Kidney capillary endothelial cell (primary cell): ENCODE data around the gene ANKRD39.

Experiments
- DNase-seq: peaks from one replicate; pipeline ENCODE4 v3.0.0-alpha.2; 2018; ENCODE audit warnings: low spot score

Gene ANKRD39

DNA sequence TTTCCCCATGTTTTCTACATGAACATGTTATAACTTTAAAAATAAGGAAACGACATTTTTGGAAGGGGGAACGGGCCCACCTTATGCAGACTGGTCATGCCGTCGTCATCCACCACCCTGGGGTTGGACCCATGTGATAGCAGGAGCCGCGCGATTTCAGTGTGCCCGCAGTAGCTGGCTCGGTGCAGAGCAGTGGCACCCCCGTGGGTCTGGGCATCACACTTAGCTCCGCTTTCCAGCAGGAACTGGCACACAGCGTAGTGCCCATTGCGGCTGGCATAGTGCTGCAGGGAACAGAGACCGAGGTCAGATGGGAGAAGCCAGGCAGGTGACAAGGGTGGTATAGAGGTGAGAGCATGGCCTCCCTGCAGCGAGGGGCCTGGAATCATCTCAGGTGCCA lies 4.5 kb downstream of the ANKRD39 start:
- DNase-seq = no peak

DNA sequence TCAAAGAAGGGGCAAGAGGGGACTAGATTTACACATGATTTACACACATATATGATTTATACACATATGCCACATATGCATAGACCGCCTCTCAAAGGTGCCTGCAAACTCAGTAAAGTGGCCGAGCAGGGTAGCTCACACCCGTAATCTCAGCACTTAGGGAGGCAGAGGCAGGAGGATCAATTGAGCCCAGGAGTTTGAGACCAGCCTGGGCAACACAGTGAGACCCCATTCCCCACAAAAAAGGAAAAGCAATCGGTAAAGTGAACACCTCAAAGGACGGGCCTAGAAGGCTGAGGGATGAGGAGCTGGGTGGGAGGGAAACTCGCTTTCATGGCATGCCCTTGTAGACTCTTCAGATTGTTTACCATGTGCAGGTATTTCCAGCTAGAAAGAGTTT lies 5.1 kb downstream of the ANKRD39 start:
- no peak for DNase-seq

DNA sequence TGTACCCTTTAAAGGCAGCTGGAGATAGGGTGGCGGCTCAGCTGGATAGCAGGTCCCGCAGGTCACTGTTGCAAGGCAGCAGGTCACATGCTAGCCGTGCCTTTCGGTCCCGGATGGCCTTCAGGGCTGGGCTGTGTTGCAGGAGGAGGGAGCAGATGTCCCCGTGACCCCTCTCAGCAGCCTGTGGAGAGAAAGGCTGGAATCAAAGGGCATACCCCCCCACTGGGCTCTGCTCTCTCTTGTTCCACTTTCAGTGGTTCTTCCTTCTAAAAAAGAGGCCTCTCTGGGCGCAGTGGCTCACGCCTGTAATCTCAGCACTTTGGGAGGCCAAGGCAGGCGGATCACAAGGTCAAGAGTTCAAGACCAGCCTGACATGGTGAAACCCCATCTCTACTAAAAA lies 9.6 kb downstream of the ANKRD39 start:
- no peak for DNase-seq

DNA sequence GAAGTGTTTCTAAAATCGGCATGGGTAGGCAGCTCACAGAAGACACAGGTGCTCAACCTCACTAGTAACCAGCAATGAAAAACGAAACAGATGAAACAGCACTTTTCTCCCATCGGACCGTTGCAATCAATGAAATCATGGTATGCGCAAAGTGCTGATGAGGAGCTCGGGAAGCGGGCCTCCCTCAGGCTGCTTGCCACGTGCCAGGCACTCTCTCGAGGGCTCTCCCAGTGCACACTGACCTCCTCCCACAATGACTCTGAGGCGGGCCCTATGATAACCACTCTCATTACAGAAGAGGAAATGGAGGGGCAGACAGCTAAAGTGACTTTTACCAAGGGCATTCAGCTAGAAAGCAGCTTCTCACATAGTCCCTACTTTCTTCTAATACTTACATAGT lies 10.2 kb downstream of the ANKRD39 start:
- DNase-seq = no peak

DNA sequence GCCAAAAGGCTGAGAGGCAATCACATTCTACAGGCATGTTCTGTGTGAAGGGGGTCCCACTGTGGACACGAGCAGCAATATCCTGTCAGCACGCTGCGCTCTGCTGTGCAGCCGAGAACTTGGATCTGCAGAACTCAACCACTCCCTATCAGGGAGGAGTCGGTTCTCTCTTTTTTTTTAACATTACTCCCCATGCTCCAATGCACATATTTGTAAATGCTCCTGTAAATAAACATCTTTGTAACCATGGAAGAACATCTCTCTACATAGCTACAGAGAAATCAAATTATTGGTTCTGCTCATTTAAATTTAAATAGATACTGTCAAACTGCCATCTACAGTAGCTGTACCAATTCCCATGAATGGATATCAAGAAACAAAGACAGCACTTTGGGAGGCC lies 11.0 kb downstream of the ANKRD39 start:
- no peak for DNase-seq

DNA sequence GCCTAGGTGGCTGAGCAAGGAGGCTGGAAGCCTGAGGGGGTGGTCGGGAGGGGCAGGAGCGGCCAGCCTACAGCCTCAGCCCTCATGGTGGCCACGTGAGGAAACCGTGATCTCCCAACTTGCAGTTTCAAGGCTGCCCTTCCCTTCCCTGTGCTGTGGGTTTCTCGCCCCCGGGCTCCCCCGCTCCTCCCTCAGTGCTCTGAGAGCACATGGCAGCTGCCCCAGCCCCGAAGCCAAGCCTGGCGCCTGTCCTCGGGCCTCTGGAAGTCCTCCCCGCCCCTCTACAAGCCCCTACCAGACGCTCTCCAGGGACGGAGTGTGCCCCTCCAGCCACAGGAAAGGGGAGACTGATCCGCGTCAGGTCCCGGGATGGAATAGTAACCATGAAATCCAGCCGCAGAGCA lies 13.4 kb downstream of the ANKRD39 start:
- no peak for DNase-seq

DNA sequence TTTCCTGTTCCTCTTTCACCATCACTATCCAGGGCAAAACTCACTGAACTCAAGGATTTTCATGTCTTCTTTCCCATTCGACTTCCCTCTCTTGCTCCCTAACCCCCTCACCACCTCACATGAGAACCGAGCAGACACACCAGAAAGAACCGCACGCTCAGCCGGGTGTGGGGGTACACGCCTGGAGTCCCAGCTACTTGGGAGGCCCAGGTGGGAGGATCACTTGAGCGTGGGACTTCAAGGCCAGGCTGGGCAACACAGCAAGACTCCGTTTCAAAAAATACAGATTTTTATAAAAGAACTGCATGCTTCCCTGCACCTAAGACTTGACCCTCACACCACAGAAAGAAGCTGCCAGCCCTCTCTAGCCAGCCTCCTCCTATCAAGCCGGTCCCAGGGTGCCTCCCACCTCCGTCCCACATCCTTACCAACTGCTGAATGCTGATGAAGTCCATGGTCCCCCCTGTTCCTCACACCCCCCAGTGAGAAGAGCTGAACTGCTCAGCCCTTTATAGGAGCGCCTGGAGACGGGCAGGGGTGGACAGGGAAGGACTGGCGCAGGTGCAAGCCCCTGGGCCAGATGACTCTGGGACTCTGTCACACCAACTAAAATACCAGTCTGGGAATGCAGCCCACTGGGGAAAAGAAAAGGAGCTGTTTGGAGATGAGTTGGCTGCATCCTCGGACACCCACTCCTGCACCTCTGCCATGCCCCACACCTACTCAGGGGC lies 14.1 kb downstream of the ANKRD39 start, which contains the start of gene ANKRD23:
Gene ANKRD23, minus strand, starts transcription at position 484 of the 731 bp plus-strand sequence. Its CDS starts 29 bp downstream, at position 455.
- no peak for DNase-seq

DNA sequence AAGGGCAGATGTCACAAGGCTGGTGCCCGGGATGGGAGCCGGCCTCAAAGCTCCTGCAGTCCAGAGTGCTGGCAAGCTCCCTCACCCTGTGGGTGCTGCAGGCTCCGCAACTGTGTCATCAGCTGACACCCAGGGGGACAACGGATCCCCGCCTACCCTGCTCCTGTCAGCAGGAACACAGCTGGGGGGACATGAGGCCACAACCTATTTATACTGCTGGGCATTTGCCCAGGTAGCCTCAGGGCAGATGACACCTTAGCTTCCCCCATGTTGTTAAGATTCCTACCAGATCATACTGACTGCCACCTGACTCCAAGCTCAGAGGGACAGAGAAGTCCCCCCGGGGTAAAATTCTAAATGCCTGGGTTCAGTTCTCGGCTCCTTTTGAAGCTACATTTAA lies 15.2 kb downstream of the ANKRD39 start:
- no peak for DNase-seq

DNA sequence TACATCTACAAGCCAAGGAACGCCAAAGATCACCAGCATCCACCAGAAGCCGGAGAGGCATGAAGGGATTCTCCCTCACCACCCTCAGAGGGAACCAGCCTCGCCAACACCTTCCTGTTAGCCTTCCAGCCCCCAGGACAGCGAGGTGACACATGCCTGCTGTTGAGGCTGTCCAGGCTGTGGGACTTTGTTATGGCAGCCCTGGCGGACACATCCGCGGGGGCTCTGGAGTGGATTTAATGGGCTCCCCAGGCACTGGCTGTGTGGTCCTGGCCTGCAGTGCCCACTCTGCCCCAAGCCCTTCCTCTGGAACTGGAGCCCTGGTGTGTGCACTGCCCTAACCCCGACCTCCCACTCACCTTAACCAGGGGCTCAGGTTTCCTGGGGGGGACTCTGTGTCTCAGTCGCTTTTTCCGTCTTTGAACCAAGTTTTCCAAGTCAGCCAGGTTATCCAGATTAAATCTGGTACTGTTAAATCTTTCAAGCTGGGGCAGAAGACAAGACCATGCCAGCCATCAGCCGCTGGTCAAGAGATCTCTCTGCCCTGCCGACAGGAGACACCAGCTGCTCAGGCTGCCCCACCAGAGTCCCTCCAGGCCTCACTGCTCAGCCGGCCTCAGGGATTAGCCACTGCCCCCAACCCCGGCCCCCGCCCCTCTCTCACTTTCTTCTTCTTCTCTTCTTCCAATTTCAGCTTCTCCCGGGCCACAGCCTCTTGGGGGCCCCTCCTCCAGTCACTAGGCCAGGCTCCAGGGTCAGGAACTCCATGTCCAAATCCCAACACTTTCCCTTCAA lies 15.9 kb downstream of the ANKRD39 start:
- no peak for DNase-seq

DNA sequence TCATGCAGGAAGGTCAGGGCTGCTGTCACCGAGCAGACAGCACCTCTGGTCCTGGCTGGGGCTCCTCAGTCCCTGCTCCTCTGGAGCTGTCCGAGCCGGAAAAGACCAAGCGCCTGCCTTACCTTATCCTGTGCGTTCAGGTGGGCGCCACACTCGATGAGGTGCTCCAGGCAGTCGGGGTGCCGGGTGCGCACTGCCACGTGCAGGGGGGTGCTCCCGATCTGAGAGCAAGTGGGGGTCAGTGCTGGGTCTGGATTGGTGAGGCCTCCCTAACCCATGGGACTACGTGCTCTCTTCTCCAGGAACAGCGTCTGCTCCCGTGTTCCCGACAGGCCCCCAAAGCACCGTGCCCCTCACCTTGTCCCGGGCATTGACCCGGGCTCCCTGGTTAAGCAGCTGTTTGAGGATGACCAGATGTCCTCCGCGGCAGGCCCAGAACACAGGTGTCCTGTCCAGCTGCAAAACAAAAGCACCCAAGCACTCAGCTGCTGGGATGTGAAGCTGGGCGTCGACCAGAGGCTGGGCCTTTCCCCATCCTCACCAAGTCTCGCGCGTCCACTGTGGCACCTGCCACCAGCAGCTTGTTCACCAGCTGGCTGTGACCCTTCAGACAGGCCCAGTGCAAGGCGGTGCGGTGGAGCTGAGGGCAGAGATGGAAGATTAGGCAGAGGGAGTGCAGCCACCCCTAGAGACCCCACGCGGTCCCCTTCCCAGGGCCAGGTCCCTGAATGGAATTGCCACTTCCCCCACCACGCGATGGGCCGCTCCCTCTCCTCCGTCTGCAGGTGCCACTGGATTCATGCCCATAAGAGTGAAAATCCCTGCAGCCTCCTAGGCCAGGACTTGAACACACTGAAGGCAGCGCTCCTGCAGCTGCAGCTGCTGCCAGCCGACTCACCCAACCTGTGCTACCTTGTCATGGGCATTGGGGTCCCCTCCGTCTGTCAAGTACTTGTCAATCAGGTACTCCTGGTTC lies 17.7 kb downstream of the ANKRD39 start:
- DNase-seq = no peak

DNA sequence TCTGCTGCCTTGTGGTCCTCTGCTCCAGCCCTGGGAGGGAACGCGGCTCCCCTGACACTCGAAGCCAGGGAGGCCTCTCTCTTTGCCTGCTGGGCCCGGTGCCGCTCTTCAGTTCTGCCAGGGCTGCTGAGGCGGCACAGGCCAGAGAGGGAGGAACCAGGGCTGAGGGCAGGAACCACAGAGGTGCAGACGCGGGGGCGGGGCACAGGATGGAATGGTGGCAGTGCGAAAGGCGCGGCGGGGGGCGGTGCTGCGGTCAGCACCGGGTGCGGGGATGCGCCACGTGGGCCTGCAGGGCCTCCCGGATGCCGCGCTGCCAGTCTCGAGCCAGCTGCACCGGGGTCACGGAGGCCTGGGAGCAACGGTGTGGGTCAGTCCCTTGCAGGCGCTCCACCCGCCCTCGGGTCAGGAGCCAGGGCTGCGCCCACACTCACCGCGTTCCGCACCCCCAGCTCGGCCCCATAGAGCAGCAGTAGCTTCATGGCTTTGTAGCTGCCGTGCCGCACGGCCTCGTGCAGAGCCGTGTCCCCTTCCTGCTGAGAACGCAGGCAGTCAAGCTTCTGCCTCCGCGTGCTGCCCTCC lies 18.4 kb downstream of the ANKRD39 start:
- no peak for DNase-seq

DNA sequence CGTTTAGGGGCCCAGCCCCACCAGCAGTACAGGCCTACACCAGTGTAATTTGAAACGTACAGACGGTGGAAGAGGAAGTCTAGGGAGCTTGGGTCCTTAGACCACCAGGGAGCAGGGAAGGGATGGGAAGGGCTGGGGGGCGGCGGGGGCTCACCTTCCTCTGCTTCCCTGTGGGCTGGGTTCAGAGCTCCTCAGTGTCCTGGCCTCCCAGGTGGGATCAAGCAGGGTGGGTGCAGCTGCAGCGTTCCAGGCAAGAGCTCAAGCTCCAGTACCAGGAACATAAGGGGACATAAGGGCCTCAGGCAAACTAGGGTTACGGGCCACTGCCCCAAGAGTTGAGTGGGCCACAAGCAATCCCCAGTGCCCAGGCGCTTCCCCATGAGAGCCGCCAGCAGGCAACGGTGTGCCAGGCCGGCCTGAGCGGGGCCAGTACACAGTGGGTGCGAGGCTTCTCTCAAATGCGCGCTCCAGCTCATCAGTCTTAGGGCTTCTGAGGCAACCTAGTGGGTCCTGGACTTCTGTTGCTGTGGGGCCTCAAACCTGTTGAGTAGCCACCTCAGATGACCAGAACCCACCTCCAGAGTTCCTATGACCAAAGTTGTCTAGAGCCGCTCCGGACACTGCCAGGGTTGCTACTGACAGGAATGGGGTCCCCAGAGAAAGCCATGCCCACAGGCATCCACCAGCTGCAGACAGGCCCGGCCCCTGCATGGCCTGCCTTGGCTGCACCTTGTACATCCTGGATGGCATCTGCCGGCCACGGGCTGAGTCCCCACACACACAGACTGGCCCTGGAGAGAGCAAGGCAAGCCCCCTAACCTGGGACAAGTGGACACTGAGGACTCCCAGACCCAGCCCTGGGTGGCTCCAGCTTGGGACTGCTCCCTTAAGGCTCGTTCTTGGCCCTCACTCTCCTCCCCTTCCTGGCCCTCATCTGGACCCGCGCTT lies 19.2 kb downstream of the ANKRD39 start:
- no peak for DNase-seq

DNA sequence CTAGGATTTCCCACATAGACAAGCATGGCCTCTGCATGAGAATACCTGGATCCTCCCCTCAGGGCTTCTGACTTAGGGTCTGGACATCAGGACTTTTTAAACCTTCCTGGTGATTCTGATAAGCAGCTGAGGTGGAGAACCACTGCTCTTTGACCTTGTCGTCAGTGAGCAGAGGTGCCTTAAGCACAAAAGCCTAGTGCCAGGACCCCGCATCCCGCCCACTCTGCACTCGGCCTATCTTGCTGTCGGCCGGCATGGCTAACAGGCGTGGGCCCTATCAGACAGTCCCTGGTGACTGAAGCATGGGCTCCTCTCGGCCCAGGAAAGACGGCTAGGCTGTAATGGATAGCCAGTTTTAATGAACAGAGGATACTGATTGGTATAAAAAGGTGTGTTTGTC lies 20.2 kb downstream of the ANKRD39 start:
- no peak for DNase-seq

DNA sequence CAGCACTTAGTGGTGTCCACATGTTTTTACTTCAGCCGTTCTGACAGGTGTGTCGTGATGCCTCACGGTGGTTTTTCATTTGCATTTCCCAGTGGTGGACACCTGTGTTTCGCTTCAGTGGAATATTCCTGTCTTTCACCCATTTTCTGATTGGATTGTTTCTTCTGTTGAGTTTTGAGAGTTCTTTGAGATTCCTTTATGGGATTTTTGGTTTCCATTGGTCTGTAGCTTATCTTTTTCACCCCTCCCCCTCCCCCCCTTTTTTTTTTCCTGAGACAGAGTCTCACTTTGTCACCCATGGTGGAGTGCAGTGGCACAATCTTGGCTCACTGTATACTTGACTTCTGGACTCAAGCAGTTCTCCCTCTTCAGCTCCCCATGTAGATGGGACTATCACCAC lies 22.0 kb downstream of the ANKRD39 start:
- DNase-seq = no peak

DNA sequence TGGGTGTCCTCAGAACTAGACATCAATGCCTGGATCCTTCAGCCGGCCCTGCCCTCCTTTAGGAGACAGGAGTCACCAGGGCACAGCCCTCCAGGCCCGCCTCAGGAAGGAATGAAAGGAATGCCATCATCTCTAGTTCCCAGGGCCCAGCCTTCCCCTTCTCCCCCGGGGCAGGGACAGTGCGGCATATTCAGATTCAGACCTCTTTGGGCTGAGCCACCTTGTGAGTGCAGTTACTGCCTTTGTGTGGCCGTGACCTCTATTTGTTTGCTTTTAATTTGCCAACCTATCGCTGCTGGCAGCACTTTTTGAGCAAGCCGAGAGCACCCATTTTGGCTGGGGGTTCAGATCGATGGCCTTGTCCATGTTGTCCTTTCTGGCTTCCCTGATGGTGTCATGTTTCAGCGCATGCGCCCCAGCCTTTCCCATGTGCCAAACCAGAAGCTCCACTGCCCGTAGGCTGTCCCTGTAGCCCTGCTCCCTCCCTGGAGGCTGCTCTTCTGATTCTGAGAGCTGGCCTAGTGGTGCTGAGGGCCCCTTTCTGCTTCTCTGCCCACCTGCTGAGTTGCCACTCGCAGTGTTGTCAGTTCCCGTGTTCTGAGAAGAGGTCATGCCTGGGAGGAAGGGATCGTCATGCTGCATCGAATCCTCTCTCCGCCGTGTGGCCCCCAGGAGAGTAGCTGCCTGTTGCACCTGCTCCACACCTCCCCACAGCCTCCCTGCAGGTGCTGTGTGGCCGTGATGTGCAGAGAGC lies 24.9 kb downstream of the ANKRD39 start:
- no peak for DNase-seq

DNA sequence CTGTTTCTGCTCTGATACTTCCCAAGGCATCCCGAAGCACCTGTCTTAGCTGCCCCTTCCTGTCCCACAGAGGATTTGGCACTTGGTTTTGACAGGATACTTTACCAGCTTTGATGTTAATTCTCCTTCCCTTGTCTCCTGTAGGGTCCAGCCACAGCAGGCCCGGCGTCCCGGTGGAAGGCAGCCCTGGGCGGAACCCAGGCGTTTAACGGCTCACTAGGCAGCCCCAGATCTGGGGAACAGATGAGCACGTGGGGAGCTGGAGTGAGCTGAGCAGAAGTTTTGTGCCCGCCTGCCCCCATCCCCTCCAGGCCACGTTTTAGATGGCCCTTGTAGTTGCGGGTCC lies 25.4 kb downstream of the ANKRD39 start:
- no peak for DNase-seq

DNA sequence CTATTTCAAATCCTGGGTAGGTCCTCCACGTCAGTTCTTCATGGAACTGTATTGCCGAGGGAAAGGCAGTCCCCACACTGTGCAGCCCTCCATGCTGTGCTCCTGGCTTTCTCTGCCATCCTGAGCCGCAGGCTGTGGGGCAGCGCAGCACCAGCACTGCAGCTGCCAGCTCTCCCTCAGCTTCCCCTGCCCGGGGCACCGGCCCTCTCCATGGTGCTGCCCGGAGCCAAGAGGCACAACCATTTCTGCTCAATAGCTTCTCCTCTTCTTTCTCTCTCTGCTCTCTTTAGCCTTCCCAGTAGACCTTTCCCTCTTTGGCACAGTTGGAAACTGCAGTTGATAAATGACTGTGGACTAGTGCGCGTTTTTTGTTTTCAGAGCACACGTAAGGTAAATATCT lies 26.1 kb downstream of the ANKRD39 start:
- DNase-seq = no peak

DNA sequence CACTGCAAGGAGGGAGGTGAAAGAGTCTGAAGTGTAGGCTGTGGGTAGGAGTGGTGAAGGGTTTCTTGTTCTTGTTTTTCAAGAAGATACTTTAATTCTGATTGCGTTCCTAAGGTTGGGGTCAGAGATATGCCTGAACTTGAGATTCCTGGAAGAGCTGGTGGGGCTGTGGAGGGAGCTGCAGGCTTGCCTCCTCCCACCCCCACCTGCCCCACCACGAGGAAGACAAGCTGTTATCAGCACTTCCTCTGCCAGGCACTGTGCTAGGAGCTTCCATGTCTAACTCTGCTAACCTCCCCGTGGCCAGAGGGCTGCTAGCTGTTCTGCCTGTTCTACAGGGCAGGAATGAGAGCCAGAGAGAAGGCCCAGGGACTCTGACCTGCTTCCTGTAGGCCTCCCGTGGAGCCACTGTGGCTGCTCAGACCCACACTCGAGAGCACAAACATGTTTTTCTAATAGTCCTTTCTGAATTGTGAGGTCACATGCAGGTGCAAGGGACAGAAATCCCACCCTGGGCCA lies 27.7 kb downstream of the ANKRD39 start:
- no peak for DNase-seq

DNA sequence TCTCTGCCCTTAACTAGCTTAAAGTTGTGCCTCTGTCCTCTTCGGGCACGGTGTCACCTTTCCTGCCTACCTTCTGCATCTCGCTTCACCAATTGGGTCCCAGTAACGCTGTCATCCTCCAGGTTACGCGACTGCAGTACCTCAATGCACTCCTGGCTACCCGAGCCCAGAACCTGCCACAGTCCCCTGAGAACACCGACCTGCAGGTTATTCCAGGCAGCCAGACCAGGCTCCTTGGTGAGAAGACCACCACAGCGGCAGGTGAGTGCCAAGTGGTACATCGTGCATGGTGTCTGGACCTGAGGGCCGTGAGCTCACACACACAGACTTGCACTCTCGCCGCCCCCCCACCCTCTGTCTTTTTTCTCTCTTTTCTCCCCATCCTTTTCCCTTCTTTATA lies 28.9 kb downstream of the ANKRD39 start:
- DNase-seq = no peak

DNA sequence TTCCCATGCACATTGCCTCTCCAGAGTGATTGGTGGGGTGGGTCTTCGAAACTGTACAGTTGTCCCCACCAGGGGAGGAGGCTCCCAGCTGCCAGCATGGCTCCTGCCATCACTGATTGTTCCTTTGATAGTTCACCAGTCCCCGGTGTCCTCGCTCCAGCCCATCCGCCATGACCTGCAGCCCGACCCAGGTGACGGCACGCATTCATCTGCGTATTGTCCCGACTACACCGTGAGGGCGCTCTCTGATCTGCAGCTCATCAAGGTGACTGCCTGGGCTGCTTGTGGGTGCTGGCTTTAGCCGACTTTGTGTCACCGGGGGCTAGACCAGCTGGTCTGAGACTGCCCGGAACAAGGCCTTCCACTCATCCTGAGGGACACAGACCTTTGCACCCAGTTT lies 29.4 kb downstream of the ANKRD39 start:
- no peak for DNase-seq
